ENCODE data around the gene CLIC4. TPM values are rescaled to one million over a fixed set of nuclear protein-coding genes. Genes with fewer than 3 reads are reported as not detected.

The CLIC4 gene
- total and polyA plus RNA-seq, 2 experiments from 2014 or later: 92.5 to 308 TPM

DNA sequence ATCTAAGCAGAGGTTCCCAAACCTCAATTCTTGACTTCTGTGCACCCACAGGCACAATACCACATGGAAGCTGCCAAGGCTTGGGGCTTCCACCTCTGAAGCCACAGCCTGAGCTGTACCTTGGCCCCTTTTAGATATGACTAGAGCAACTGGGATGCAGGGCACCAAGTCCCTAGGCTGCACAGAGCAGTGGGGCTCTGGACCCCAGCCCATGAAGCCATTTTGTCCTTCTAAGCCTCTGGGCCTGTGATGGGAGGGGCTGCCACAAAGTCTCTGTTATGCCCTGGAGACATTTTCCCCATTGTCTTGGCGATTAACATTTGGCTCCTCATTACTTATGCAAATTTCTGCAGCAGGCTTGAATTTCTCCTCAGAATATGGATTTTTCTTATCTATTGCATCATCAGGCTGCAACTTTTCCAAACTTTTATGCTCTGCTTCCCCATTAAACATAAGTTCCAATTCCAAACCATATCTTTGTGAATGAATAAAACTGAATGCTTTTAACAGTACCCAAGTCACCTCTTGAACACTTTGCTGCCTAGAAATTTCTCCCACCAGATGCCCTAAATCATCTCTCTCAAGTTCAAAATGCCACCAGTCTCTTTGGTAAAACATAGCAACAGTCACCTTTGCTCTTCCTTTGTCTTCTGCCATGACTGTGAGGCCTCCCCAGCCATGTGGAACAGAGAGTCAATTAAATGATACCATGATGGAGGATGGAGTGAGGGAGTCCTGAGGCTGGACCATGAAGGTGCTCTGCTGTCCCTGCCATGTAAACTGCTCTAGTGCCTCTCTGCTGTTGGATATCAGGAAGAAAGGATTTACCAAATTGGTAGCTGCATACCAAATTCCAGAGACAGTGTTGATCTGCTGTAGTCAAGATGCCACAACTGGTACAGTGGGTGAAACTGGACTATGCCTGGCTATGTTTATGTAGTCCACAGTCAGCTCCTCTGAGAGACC, 147.2 kb downstream of the CLIC4 start (continued):
- TF ChIP-seq, protein P1, sequence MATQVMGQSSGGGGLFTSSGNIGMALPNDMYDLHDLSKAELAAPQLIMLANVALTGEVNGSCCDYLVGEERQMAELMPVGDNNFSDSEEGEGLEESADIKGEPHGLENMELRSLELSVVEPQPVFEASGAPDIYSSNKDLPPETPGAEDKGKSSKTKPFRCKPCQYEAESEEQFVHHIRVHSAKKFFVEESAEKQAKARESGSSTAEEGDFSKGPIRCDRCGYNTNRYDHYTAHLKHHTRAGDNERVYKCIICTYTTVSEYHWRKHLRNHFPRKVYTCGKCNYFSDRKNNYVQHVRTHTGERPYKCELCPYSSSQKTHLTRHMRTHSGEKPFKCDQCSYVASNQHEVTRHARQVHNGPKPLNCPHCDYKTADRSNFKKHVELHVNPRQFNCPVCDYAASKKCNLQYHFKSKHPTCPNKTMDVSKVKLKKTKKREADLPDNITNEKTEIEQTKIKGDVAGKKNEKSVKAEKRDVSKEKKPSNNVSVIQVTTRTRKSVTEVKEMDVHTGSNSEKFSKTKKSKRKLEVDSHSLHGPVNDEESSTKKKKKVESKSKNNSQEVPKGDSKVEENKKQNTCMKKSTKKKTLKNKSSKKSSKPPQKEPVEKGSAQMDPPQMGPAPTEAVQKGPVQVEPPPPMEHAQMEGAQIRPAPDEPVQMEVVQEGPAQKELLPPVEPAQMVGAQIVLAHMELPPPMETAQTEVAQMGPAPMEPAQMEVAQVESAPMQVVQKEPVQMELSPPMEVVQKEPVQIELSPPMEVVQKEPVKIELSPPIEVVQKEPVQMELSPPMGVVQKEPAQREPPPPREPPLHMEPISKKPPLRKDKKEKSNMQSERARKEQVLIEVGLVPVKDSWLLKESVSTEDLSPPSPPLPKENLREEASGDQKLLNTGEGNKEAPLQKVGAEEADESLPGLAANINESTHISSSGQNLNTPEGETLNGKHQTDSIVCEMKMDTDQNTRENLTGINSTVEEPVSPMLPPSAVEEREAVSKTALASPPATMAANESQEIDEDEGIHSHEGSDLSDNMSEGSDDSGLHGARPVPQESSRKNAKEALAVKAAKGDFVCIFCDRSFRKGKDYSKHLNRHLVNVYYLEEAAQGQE (IDR thresholded peaks at IDR 0.05; ENCODE audit: unreplicated experiment): no peak
- no peak for TF ChIP-seq POLR2AphosphoS5 (IDR thresholded peaks at IDR 0.05; ENCODE audit: low read depth)
- TF ChIP-seq, protein P2, sequence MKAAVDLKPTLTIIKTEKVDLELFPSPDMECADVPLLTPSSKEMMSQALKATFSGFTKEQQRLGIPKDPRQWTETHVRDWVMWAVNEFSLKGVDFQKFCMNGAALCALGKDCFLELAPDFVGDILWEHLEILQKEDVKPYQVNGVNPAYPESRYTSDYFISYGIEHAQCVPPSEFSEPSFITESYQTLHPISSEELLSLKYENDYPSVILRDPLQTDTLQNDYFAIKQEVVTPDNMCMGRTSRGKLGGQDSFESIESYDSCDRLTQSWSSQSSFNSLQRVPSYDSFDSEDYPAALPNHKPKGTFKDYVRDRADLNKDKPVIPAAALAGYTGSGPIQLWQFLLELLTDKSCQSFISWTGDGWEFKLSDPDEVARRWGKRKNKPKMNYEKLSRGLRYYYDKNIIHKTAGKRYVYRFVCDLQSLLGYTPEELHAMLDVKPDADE (IDR thresholded peaks at IDR 0.05): no peak
- TF ChIP-seq NANOG (IDR thresholded peaks at IDR 0.05; ENCODE audit: borderline replicate concordance): no peak

DNA sequence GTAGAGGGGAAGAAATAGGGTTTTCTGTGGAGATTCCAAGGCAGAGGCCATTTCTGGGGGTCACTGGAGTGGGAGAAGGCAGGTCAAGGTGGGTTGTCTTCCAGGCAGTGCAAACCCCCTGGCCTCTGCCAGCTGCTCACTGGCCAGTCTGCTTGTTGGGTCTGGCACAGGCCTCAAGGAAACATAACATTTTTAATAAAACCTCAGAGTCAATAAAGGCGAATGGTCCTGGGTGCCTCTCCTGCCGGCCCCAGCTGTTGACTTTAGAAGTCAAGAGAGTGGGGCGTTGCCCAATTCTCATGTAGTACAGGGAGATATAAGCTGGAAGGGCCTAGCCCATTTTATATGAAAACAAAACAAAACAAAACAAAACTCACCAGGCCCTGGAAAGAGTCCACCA, 148.2 kb downstream of the CLIC4 start:
- no peaks in the 10 kb centered on the region for H3K9me2 ChIP-seq (ENCODE audit: insufficient read depth)
- peaks cover 9% of the 10 kb centered on the region for H3K36me3 Mint-ChIP-seq (ENCODE audit: low read depth)
- ATAC-seq (no peak), DNase-seq (ENCODE audit: low spot score) (no peak)
- H3K79me2 ChIP-seq (replicated peaks; ENCODE audit: insufficient read depth): no peaks in the 10 kb centered on the region
- no peak overlapping the region for H3K27ac Mint-ChIP-seq
- H3K27me3 ChIP-seq (ENCODE audit: insufficient read depth): no peaks in the 10 kb centered on the region
- H3K36me3 ChIP-seq (ENCODE audit: insufficient read depth): no peaks in the 10 kb centered on the region
- H3K9me3 Mint-ChIP-seq: peaks cover 37% of the 10 kb centered on the region
- no peaks in the 10 kb centered on the region for H3F3A ChIP-seq (replicated peaks; ENCODE audit: low read depth)
- H3K4me2 ChIP-seq: no peak overlapping the region
- no peak overlapping the region for H3K27ac ChIP-seq (ENCODE audit: low read depth)
- no peak overlapping the region for H2AFZ ChIP-seq
- no peak overlapping the region for H3K4me3 ChIP-seq
- H3K4me1 ChIP-seq (ENCODE audit: insufficient read depth): no peaks in the 10 kb centered on the region
- peaks cover 10% of the 10 kb centered on the region for H3K27me3 Mint-ChIP-seq (ENCODE audit: insufficient read depth, low read depth, poor library complexity)
- no peaks in the 10 kb centered on the region for H4K20me1 ChIP-seq (replicated peaks; ENCODE audit: insufficient read depth)
- no peak overlapping the region for H3K4me3 Mint-ChIP-seq
- H3K4me1 Mint-ChIP-seq: no peaks in the 10 kb centered on the region
- TF ChIP-seq EZH2 (IDR thresholded peaks at IDR 0.05; ENCODE audit: low read depth, unreplicated experiment) (no peak), STAT1 (IDR thresholded peaks at IDR 0.05; ENCODE audit: unreplicated experiment) (no peak), CREB1 (CRISPR knock-in tag; IDR thresholded peaks at IDR 0.05; ENCODE audit: low read depth) (no peak), CTCF (conservative IDR thresholded peaks at IDR 0.05; ENCODE audit: low read depth in 2 of 2) (no peak), POLR2AphosphoS5 (IDR thresholded peaks at IDR 0.05; ENCODE audit: low read depth) (no peak), NANOG (IDR thresholded peaks at IDR 0.05; ENCODE audit: borderline replicate concordance) (no peak), ZNF331 (CRISPR knock-in tag; IDR thresholded peaks at IDR 0.05; ENCODE audit: low read depth) (no peak)
- TF ChIP-seq, protein P1 (IDR thresholded peaks at IDR 0.05; ENCODE audit: unreplicated experiment): no peak

Data from GM23338 (cell line).